NCI-H1436 treated with DMSO at 0.1 percent for 48 hours (cell line): ENCODE data around the gene MYBPHL.
"Not testable (repeated sequence)": the region's sequence is repeated elsewhere in the genome, so short reads cannot be mapped to it uniquely, and the experiment has no call there.

Source experiments
- DNase-seq: peaks from one replicate; lab custom pipeline; 2025; lab: John Stamatoyannopoulos, UW

MYBPHL gene

DNA sequence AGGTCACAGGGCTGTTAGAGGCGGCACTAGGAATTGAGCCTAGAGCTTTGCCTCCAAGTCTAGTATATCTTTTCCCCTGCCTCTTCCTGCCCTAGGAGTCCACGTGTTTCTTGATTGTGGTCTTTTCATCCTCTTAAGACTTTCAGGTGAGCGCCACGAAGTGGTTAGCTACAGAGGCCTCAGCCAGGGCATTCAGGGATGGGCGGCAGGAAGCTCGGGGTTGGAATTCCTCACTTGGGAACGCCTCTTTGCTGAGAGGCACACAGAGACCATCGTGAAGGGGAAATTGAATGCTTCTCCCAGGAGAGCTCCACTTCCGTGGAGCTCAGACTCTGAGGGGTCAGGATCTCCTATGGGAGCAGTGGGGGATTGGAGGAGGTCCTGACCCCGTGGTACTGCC, 820 bp downstream of the MYBPHL start:
- not testable (repeated sequence) for DNase-seq

DNA sequence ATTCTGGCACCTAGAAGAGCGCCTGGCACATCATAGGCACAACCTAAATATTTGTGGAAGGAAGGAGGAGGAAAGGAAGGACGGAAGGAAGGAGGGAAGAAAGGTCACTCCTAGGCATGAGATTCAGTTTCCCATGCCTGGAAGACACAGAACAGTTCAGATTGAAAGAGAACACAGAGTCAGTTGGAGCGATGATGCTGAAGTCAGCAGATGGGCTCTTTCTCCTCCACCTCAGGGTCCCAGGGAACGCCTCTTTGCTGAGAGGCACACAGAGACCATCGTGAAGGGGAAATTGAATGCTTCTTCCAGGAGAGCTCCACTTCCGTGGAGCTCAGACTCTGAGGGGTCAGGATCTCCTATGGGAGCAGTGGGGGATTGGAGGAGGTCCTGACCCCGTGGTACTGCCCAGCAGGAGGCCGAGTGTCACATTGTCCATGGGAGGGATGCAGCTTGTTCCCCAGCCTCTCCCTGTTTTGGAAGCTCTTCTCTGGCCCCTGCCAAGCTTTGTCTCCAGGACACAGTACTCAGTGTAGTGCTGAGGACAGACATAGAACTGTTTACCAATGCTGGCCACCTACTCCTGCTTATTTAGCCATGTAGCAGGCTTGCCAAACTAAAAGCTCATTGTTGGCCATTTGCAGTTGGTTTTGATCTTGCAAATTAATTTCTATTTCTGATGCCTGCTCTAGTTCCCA, 2.4 kb downstream of the MYBPHL start:
- no peak for DNase-seq

GRCh38 chr1:109301874-109302273, 4.9 kb downstream of the MYBPHL start:
- DNase-seq, result no peak

- DNase-seq, result no peak
These were observed 6.1 kb downstream of the MYBPHL start for GRCh38 chr1:109300650-109301151.

- no peak for DNase-seq
These were observed 7.1 kb downstream of the MYBPHL start for GRCh38 chr1:109299558-109300343.

- DNase-seq, result no peak
These were observed 7.9 kb downstream of the MYBPHL start for GRCh38 chr1:109298666-109299557.

DNA sequence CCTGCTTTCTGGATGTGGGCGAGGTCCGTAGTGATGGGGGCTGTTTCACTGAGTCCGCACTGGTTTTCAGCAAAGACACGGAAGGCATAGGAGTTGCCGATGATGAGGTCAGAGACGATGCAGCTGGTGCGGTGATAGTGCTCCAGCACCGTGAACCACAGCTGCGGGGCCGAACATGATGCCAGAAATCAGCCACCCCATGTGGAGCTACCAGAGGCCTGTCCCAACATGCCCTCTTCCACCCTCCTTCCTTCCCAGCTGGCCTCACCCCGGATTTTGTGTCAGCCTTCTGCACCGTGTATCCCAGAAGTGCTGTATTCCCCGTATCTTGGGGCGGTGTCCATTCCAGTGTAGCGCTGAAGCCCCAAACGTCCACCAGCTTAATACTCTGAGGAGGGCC, 10.0 kb downstream of the MYBPHL start:
- no peak for DNase-seq

GRCh38 chr1:109295712-109296415, 10.9 kb downstream of the MYBPHL start:
- DNase-seq, result no peak

- no peak for DNase-seq
These were observed 12.3 kb downstream of the MYBPHL start for GRCh38 chr1:109294481-109294880.

- DNase-seq, result no peak
These were observed 13.8 kb downstream of the MYBPHL start for GRCh38 chr1:109293026-109293425.

- DNase-seq, result no peak
These were observed 14.4 kb downstream of the MYBPHL start for GRCh38 chr1:109292364-109292763.

DNA sequence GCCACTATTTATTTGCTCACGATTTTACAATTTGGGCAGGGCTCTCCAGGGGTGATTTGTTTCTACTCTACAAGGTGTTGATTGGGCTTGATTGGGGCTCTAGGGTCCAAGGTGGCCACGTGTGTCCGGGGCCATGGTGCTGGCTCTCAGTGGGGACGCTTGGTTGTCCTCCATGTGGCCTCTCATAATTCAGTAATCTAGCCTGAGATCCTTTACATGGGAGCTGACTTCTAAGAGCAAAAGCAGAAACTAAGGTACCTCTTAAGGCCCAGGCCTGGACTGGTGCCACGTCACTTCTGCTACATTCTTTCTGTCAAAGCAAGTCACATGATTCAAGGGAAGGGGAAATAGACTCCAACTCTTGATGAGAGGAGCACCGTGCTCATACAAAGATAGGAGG, 15.8 kb downstream of the MYBPHL start:
- no peak for DNase-seq

DNA sequence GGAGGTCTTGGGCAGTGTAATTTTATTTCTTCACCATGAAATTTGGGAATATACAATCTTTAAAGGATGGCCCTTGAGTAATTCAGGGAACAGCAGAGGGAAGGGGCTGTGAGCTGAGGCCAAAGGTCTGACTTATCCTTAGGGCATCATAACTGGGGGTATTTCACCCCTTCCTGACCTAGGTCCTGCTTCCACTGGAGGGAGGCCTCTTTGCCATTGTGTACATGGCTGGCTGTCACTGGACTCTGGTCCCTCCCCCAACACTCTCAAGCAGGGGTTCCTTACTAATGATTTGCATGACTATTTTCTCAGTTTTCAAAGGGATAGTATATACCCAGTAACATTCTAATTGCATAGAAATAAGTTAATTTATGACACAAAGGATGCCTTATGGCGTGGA, 16.7 kb downstream of the MYBPHL start:
- no peak for DNase-seq

- not testable (repeated sequence) for DNase-seq
These were observed 20.0 kb downstream of the MYBPHL start for GRCh38 chr1:109286762-109287161.

GRCh38 chr1:109283748-109284600, 22.8 kb downstream of the MYBPHL start:
- DNase-seq, result no peak

- peak; percentile 82 for DNase-seq
These were observed 23.7 kb downstream of the MYBPHL start, which contains the start of gene PSRC1 for GRCh38 chr1:109282952-109283747. TSS of gene PSRC1 (minus strand) at chr1:109283145.

GRCh38 chr1:109282497-109282951, 24.3 kb downstream of the MYBPHL start:
- no peak for DNase-seq

GRCh38 chr1:109281680-109282496, 24.9 kb downstream of the MYBPHL start:
- DNase-seq, result no peak

DNA sequence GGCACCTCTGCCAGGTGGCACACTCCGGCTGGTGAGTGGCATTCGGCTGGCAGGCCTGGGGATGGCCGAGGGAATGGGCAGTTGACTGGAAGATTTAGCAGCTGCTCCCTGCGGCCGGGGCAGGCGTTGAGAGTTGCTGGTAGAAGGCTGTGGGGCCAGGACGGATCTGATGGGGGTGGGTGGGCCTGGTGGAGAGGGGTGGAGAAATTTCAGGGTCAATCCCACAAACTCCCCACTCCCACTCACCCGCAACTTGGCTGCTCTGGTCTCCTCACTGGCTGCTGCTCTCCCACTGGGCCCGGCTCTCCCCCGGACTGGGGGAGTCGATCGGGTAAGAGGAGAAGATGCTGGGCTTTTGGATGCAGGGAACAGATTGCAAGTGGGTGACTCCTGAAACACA, 25.9 kb downstream of the MYBPHL start:
- DNase-seq, result no peak
